ENCODE measurements around the gene URB1.

Gene URB1

DNA sequence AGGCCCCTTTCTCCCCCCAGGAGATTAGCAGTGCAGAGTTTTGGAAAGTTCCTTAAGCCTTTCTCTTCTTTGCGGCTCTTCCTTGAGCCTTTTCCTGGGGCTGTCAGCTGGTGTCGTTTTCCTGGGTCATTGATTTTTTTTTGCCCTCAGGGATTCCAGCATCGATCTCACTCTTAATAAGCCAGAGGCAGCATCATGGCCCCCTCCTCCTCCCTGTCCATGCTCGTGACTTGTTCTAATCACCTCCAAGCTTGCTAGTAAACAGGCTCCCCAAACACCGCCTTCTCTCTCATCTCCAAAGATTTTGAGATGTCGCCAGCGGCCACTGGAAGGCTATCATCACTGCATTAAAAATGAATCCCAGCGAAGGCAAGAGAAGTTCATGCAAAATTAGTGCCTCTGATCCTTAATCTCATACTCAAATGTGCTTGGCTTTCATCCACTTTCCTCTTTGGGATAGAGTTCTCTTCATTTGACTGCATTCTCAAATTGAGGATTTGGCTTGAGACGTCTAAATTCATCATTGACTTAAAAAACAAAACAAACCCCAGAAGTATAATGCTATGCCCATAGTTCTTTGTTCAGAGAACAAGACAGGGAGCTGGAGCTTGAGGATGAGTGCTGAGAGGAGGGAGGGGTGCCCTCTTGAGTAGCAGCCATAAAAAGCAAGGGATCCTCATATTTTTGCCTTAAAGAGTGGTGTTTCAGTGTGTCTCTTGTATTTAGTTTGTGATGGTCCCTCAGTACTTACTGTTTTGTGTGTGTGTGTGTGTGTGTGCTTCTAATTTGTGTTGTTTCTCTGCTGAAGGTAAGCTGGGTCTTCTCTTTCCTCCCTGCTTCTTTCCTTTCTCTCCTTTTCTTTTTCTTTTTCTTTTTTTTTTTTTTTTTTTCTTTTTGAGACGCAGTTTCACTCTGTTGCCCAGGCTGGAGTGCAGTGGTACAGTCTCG is 22.9 kb upstream of the URB1 start:
- Mint-ChIP-seq H3K27me3 (peaks cover 41 to 48% of the 10 kb centered on the region in 2 donors), H3K4me3 (no peak overlapping the region), H3K9me3 (no peaks in the 10 kb centered on the region), H3K27ac (no peak overlapping the region), H3K36me3 (no peaks in the 10 kb centered on the region), H3K4me1 (peaks cover 9 to 15% of the 10 kb centered on the region in 2 donors)
- DNase-seq (no peak), ATAC-seq (replicated peaks) (no peak)

DNA sequence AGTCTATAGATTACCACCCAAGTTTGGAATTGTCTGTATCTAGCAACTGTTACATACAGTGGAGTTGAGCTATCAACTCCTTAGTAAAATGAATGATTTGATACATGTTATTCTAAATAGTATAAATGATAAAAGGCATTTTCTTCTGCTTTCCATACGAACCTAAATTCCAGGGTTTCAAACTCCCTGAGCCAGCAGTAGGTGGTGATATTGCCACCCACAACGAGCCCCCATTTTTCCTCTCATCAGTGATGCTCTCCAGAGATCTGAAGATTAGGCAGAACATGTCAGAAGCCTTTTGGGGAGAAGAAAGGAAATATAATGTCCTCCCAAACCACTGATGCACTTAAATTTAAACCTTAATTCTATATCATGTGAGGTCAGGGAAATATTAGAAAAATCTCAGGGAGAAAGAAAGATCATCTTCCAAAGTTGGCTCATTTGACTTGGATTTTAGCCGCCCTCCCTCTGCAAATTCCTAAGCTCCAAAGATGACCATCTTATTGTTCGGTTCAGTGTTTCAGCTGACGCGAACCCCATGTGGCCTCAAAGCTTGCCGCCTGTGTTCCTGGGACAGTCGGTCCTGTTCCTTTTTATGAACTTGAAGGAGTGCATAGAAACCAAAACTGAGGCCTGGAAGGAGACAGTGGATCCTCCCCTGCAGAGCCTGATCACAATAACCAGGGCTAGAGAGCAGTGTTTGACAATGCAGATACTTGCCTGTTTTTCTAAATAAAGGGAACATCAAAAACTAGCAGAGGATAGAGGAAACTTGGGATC is 22.0 kb upstream of the URB1 start:
- no peak for DNase-seq
- H3K27ac Mint-ChIP-seq = no peak overlapping the region
- H3K4me1 Mint-ChIP-seq = peaks cover 9 to 15% of the 10 kb centered on the region in 2 donors
- no peaks in the 10 kb centered on the region for H3K9me3 Mint-ChIP-seq
- H3K4me3 Mint-ChIP-seq = no peak overlapping the region
- ATAC-seq (replicated peaks) = no peak
- H3K27me3 Mint-ChIP-seq = peaks cover 51 to 57% of the 10 kb centered on the region in 2 donors
- no peaks in the 10 kb centered on the region for H3K36me3 Mint-ChIP-seq

DNA sequence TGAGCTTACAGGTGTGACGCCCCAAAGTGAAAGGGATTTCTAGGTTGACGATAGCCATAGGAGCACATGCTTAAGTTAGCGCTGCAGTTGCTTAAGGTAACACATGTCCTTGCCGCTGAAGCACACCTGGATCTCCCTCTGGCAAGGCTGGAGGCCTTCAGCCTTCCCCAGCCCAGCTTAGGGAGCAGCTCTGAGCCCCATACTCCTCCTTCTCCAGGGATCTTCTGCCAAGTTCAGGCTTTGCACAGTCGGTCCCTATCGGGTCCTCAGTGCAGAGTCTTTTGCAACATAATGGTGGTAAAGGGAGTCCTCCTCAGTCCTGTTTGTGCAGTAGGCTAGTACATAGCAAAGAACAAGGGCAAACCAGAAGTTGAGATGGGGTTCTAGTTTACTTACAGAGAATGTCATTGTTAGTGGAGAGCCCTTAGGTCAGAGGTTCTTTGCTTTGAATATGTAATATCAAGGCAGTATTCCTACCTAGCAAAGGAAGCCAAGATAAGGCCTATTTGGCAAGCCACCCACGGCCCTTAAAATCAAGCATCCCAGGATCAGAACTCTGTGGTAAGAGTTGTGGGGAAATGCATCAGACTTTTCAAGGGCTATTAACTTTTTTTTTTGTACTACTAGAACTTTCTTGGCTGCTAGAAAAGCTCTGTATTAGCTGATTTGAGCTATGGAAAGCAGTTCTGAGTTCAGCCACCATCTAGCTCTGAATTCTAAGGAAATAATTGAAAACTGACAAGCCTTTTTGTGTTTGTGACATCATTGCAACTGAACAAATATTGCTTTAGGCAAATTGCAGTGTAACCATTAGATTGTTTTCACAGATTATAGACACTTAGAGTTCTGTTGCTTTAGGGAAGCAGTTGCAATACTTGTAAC is 21.1 kb upstream of the URB1 start:
- Mint-ChIP-seq H3K27me3 (peaks cover 56 to 62% of the 10 kb centered on the region in 2 donors), H3K9me3 (no peaks in the 10 kb centered on the region), H3K4me1 (peaks cover 9 to 15% of the 10 kb centered on the region in 2 donors), H3K27ac (no peak overlapping the region), H3K36me3 (no peaks in the 10 kb centered on the region), H3K4me3 (peak overlapping the region in 1 of 2 donors; percentile 83)
- no peak for ATAC-seq (replicated peaks)
- no peak for DNase-seq

DNA sequence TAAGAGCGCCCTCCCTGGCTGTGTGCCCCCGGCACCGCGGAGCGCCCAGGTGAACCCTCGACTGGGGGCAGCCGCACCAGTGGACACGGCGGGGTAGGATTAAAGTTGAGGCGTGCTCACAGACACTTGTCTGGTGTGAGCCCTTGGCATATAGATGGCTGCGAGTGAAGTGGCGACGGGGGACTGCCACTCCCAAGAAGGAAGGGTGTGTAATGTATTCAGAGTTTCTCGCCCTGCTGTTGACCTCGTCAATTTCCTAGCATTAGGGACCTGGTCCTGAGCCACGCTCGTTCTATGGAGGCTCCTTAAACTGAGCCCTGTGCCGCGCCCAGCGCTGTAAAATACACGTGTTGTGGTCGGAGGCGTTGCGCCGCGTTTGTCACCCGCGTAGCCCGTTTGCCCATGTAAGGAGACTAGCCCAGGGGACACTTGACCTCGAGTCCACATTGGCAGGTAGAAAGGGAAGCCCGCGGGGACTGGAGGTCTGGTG is 20.2 kb upstream of the URB1 start:
- ATAC-seq (replicated peaks) (peak; percentile 21 to 24), DNase-seq (no peak)
- Mint-ChIP-seq H3K4me3 (peak overlapping the region; percentile 72 to 83), H3K27me3 (peaks cover 60 to 63% of the 10 kb centered on the region in 2 donors), H3K27ac (no peak overlapping the region), H3K4me1 (peaks cover 9 to 15% of the 10 kb centered on the region in 2 donors), H3K36me3 (no peaks in the 10 kb centered on the region), H3K9me3 (no peaks in the 10 kb centered on the region)

DNA sequence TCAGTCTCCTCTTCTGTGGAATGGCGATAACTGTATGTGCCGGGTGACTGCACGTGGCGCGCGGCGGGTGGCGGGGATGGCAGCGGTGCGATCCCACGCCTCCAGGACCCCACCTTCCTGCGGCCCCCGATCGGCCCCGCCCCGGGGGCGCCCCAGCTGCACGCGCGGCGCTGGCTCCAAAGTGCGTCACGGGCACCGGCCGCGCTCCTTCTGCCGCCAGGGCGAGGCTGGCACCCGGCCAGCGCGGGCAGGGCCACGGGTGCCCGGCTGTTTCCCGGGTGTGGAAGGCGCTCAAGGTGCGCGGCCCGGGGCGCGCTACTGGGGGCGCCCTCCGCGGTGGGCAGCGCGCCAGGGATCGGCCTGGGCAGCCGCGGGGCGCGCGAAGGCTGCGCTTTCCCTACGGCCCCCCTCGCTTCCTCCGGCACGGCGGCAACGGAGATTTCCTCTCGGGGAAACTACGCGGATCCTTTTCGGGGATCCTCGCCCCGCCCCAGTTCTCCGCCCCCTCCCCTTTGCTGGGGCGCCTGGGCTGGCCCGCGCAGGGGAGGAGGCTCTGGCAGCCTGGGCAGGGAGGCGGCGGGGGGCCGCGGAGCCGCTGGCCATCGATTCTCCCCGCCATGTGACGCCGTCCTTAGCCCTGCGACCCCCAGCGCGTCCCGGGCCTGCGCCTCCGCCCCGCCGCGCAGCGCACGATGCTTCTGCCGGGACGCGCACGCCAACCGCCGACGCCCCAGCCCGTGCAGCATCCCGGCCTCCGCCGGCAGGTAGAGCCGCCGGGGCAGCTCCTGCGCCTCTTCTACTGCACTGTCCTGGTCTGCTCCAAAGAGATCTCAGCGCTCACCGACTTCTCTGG is 19.6 kb upstream of the URB1 start, which contains the start of gene EVA1C:
EVA1C (plus strand) TSS at position 545 of the 853 bp plus-strand sequence; CDS start at position 693, 148 bp downstream.
- DNase-seq = no peak

DNA sequence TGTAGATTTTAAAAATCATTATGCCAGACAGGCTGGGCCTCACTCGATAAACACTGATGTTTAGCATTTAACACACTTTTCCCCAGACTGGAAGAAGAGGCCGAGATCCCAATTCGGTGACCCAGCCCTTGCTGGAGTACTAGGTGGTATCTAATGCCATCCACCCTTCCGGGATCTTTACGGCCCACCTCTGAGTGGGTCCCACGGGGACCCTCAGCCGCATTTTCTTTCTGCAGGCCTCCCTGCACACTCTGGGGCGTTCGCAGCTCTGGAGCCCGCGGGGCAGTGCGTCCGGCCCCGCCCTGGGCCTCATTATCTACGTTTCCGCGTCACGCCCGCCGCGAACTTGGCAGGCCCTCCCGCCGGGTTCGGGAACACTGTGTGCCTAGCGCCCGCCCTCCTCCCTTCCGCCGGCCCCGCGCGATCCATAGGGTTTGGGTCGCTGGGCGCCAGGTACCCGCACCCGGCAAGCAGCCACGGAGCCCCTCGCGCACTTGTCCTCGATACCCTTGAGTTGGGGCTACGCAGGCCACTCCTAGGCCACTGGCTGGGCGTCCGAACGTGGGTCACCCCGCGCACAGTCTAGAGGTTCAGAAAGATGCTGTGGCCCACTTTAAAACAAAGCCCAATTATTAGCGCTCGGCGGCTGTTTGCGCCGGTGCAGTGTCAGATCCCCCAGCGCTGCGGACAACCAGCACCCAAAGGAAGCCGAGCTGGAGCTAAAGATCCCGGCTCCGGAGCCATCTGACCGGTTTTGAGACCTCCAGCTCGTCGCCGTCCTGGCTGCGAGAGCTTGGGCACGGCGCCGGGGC is 18.7 kb upstream of the URB1 start:
- no peaks in the 10 kb centered on the region for H3K36me3 Mint-ChIP-seq
- H3K9me3 Mint-ChIP-seq = no peaks in the 10 kb centered on the region
- H3K27me3 Mint-ChIP-seq = peaks cover 62% of the 10 kb centered on the region in 2 donors
- DNase-seq (no peak), ATAC-seq (replicated peaks) (peak; percentile 61 to 67)
- H3K4me3 Mint-ChIP-seq = peak overlapping the region; percentile 86 to 88
- peaks cover 9 to 15% of the 10 kb centered on the region in 2 donors for H3K4me1 Mint-ChIP-seq
- peak overlapping the region; percentile 84 for H3K27ac Mint-ChIP-seq

More for the DNA sequence above, 19.6 kb upstream of the URB1 start, which contains the start of gene EVA1C:
- peak within 1 kb of the TSS; percentile 84 for H3K27ac Mint-ChIP-seq
- no peaks in the 10 kb centered on the region for H3K9me3 Mint-ChIP-seq
- H3K4me1 Mint-ChIP-seq = peaks cover 9 to 15% of the 10 kb centered on the region in 2 donors
- ATAC-seq (replicated peaks) = peak; percentile 47 to 64
- H3K4me3 Mint-ChIP-seq = peak within 1 kb of the TSS; percentile 86 to 88
- H3K27me3 Mint-ChIP-seq = peaks cover 62 to 63% of the 10 kb centered on the region in 2 donors
- H3K36me3 Mint-ChIP-seq = no peaks in the 10 kb centered on the region

DNA sequence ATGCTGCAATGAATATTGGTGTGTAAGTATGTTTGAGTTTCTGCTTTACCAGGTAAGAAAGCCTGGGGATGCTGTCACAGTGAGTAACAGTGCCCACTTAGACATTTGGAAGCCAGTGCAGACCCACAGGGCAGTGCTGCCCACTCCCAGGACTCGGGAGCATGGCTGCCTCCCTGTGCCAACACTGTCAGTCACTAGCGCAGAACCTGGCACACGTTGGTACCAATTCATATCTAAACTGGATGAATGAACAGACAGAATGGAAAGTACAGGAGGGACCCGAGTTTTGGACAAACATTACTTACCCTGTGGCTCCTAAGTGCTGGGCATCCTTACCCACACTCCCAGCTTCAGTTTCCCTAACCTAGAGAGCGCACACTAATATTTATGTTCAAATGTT is 18.1 kb upstream of the URB1 start:
- no peak overlapping the region for H3K27ac Mint-ChIP-seq
- DNase-seq (no peak), ATAC-seq (replicated peaks) (no peak)
- peaks cover 9 to 15% of the 10 kb centered on the region in 2 donors for H3K4me1 Mint-ChIP-seq
- no peaks in the 10 kb centered on the region for H3K9me3 Mint-ChIP-seq
- H3K36me3 Mint-ChIP-seq = no peaks in the 10 kb centered on the region
- peaks cover 58 to 59% of the 10 kb centered on the region in 2 donors for H3K27me3 Mint-ChIP-seq
- peak overlapping the region; percentile 1 to 88 for H3K4me3 Mint-ChIP-seq

DNA sequence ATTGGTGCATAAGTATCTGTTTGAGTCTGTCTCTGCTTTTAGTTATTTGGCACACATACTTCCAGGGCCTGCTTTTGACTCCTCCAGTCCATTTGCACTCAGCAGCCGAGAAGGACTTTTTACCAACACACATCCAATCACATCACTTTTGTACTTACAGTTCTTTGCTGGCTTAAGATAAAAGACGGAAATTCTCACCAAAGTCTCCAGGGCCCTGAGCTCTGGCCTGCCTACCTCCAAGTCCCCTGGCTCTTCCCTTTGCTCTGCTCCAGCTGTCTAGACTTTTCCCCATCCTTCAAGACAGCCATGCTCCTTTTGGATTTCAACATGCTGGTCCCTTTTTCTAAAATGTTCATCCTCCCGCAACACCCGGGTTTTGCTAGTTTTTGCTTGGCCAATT is 17.5 kb upstream of the URB1 start:
- H3K27ac Mint-ChIP-seq = no peak overlapping the region
- H3K4me1 Mint-ChIP-seq = peaks cover 9 to 15% of the 10 kb centered on the region in 2 donors
- no peak overlapping the region for H3K4me3 Mint-ChIP-seq

DNA sequence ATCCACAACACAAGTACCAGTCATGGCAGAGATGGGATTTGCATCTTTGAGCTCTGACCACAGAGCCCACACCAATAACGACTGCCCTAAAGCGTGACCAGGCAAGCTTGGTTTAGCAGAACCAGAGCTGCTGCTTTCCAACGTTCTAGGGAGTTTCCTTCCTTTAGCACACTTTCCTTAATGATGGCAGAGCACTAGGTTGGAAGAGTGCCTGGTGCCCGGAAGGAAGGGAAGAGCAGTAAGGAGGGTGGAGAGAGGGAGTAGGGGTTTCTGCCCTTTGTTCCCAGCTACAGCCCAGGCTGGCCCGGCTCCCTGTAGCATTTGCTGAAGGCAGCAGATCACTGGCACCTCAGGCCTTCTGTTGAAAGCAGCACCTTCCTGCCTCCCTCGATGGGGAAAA is 13.6 kb upstream of the URB1 start:
- Mint-ChIP-seq H3K4me3 (no peak overlapping the region), H3K36me3 (no peaks in the 10 kb centered on the region), H3K27me3 (peaks cover 30 to 46% of the 10 kb centered on the region in 2 donors), H3K27ac (no peak overlapping the region), H3K9me3 (no peaks in the 10 kb centered on the region), H3K4me1 (peaks cover 3 to 9% of the 10 kb centered on the region in 2 donors)
- ATAC-seq (replicated peaks) (no peak), DNase-seq (no peak)

More for the DNA sequence above, 17.5 kb upstream of the URB1 start:
- Mint-ChIP-seq H3K36me3 (no peaks in the 10 kb centered on the region), H3K27me3 (peaks cover 52 to 53% of the 10 kb centered on the region in 2 donors), H3K9me3 (no peaks in the 10 kb centered on the region)
- DNase-seq = no peak
- ATAC-seq (replicated peaks) = no peak

DNA sequence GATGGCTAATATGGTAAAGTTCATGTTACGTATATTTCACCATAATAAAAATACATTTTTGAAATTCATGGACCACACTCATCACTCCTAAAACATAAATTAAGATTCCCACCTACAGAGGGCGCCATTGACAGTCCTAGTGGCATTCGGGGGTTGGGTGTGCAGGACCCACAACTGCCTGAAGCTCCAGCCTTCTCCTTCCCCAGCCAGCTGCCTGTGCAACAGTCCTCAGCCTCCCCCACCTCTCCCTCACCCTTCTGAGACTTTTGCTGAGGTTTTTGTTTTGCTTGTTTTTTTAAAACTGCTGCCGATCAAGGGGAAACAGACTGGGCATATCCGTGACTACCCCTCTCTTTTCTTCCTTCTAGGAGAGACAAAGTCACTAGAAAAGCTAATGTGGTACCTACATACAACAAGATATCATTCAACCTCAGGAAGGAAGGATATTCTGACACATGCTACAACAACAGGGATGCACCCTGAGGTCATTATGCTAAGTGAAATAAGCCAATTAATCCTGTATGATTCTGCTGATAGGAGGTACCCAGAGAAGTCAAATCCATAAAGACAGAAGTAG is 10.5 kb upstream of the URB1 start:
- Mint-ChIP-seq H3K27me3 (peaks cover 25 to 56% of the 10 kb centered on the region in 2 donors), H3K27ac (no peak overlapping the region), H3K4me1 (peaks cover 0 to 8% of the 10 kb centered on the region in 2 donors), H3K4me3 (no peak overlapping the region), H3K36me3 (no peaks in the 10 kb centered on the region), H3K9me3 (no peaks in the 10 kb centered on the region)
- DNase-seq (no peak), ATAC-seq (replicated peaks) (peak; percentile 71 to 80)

DNA sequence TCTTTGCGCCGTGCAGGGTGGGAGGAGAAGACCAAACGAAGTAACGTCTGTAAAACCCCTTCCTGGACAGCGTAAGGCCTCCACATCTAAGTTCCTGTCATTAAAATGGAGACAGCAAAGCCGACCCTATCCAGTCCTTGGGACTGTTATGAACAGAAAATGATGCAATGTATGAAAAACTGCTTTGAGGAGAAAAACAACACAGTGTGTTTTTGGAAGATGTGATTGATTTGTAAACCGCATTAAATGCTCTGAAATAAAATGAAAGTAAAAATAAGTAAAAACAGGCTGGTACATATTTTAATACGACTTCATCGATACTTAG is 827 bp upstream of the URB1 start:
- ATAC-seq (replicated peaks) (no peak), DNase-seq (no peak)
- H3K27me3 Mint-ChIP-seq = peaks cover 10 to 23% of the 10 kb centered on the region in 2 donors
- H3K4me1 Mint-ChIP-seq = peaks cover 26 to 39% of the 10 kb centered on the region in 2 donors
- peak overlapping the region; percentile 90 to 94 for H3K4me3 Mint-ChIP-seq
- peaks cover 17 to 21% of the 10 kb centered on the region in 2 donors for H3K36me3 Mint-ChIP-seq
- H3K9me3 Mint-ChIP-seq = peaks cover 2 to 3% of the 10 kb centered on the region in 2 donors
- H3K27ac Mint-ChIP-seq = peak overlapping the region; percentile 89
